ENCODE results near the gene ERC1.

ERC1 gene

GRCh38 chr12:1464925-1465324, 473.9 kb downstream of the ERC1 start:
- no peak for TF ChIP-seq PAX5 (IDR thresholded peaks at IDR 0.05; ENCODE audit: insufficient read depth, low read length, severe bottlenecking)
- TF ChIP-seq POU2F2 (IDR thresholded peaks at IDR 0.05; ENCODE audit: low read depth, low read length): no peak
- no peak for TF ChIP-seq TAF1 (IDR thresholded peaks at IDR 0.05; ENCODE audit: low read depth, low read length)
- TF ChIP-seq POLR2AphosphoS5 (IDR thresholded peaks at IDR 0.05; ENCODE audit: low read depth, low read length): no peak
- TF ChIP-seq SPI1 (IDR thresholded peaks at IDR 0.05; ENCODE audit: low read depth, low read length): no peak
- TF ChIP-seq POLR2A (IDR thresholded peaks at IDR 0.05; ENCODE audit: low read depth, low read length): no peak
- FAIRE-seq (no peak), DNase-seq (ENCODE audit: insufficient read length, low spot score) (no peak)

GRCh38 chr12:1465990-1466389, 475.0 kb downstream of the ERC1 start:
- TF ChIP-seq POLR2AphosphoS5 (IDR thresholded peaks at IDR 0.05; ENCODE audit: low read depth, low read length) (no peak), SPI1 (IDR thresholded peaks at IDR 0.05; ENCODE audit: low read depth, low read length) (no peak), PAX5 (IDR thresholded peaks at IDR 0.05; ENCODE audit: insufficient read depth, low read length, severe bottlenecking) (no peak)
- no peak for DNase-seq (ENCODE audit: insufficient read length, low spot score)
- no peak for FAIRE-seq

GRCh38 chr12:1466481-1467154, 475.6 kb downstream of the ERC1 start:
- DNase-seq (ENCODE audit: insufficient read length, low spot score) (no peak), FAIRE-seq (no peak)
- TF ChIP-seq POLR2AphosphoS5 (IDR thresholded peaks at IDR 0.05; ENCODE audit: low read depth, low read length) (no peak), POU2F2 (IDR thresholded peaks at IDR 0.05; ENCODE audit: low read depth, low read length) (no peak), SPI1 (IDR thresholded peaks at IDR 0.05; ENCODE audit: low read depth, low read length) (no peak), TAF1 (IDR thresholded peaks at IDR 0.05; ENCODE audit: low read depth, low read length) (no peak), POLR2A (IDR thresholded peaks at IDR 0.05; ENCODE audit: low read depth, low read length) (no peak), PAX5 (IDR thresholded peaks at IDR 0.05; ENCODE audit: insufficient read depth, low read length, severe bottlenecking) (no peak)

GRCh38 chr12:1467710-1468109, 476.7 kb downstream of the ERC1 start:
- FAIRE-seq (no peak), DNase-seq (ENCODE audit: insufficient read length, low spot score) (no peak)
- TF ChIP-seq POU2F2 (IDR thresholded peaks at IDR 0.05; ENCODE audit: low read depth, low read length) (no peak), PAX5 (IDR thresholded peaks at IDR 0.05; ENCODE audit: insufficient read depth, low read length, severe bottlenecking) (no peak), POLR2A (IDR thresholded peaks at IDR 0.05; ENCODE audit: low read depth, low read length) (no peak), TAF1 (IDR thresholded peaks at IDR 0.05; ENCODE audit: low read depth, low read length) (no peak), POLR2AphosphoS5 (IDR thresholded peaks at IDR 0.05; ENCODE audit: low read depth, low read length) (no peak), SPI1 (IDR thresholded peaks at IDR 0.05; ENCODE audit: low read depth, low read length) (no peak)

GRCh38 chr12:1469070-1469469, 478.0 kb downstream of the ERC1 start:
- no peak for FAIRE-seq
- no peak for DNase-seq (ENCODE audit: insufficient read length, low spot score)
- no peak for TF ChIP-seq SPI1 (IDR thresholded peaks at IDR 0.05; ENCODE audit: low read depth, low read length)
- no peak for TF ChIP-seq POU2F2 (IDR thresholded peaks at IDR 0.05; ENCODE audit: low read depth, low read length)
- no peak for TF ChIP-seq PAX5 (IDR thresholded peaks at IDR 0.05; ENCODE audit: insufficient read depth, low read length, severe bottlenecking)
- no peak for TF ChIP-seq POLR2A (IDR thresholded peaks at IDR 0.05; ENCODE audit: low read depth, low read length)
- TF ChIP-seq TAF1 (IDR thresholded peaks at IDR 0.05; ENCODE audit: low read depth, low read length): no peak
- TF ChIP-seq POLR2AphosphoS5 (IDR thresholded peaks at IDR 0.05; ENCODE audit: low read depth, low read length): no peak

- no peak for DNase-seq (ENCODE audit: insufficient read length, low spot score)
- TF ChIP-seq POU2F2 (IDR thresholded peaks at IDR 0.05; ENCODE audit: low read depth, low read length) (no peak), TAF1 (IDR thresholded peaks at IDR 0.05; ENCODE audit: low read depth, low read length) (no peak), PAX5 (IDR thresholded peaks at IDR 0.05; ENCODE audit: insufficient read depth, low read length, severe bottlenecking) (no peak), SPI1 (IDR thresholded peaks at IDR 0.05; ENCODE audit: low read depth, low read length) (no peak), POLR2A (IDR thresholded peaks at IDR 0.05; ENCODE audit: low read depth, low read length) (no peak), POLR2AphosphoS5 (IDR thresholded peaks at IDR 0.05; ENCODE audit: low read depth, low read length) (no peak)
- FAIRE-seq: no peak
Observed at GRCh38 chr12:1470051-1470450, 479.0 kb downstream of the ERC1 start.

GRCh38 chr12:1471224-1471623, 480.2 kb downstream of the ERC1 start:
- no peak for DNase-seq (ENCODE audit: insufficient read length, low spot score)
- TF ChIP-seq POLR2A (IDR thresholded peaks at IDR 0.05; ENCODE audit: low read depth, low read length) (no peak), POU2F2 (IDR thresholded peaks at IDR 0.05; ENCODE audit: low read depth, low read length) (no peak), SPI1 (IDR thresholded peaks at IDR 0.05; ENCODE audit: low read depth, low read length) (no peak), POLR2AphosphoS5 (IDR thresholded peaks at IDR 0.05; ENCODE audit: low read depth, low read length) (no peak), TAF1 (IDR thresholded peaks at IDR 0.05; ENCODE audit: low read depth, low read length) (no peak), PAX5 (IDR thresholded peaks at IDR 0.05; ENCODE audit: insufficient read depth, low read length, severe bottlenecking) (no peak)
- no peak for FAIRE-seq

GRCh38 chr12:1473418-1473817, 482.4 kb downstream of the ERC1 start:
- DNase-seq (ENCODE audit: insufficient read length, low spot score) (no peak), FAIRE-seq (no peak)
- TF ChIP-seq POU2F2 (IDR thresholded peaks at IDR 0.05; ENCODE audit: low read depth, low read length) (no peak), SPI1 (IDR thresholded peaks at IDR 0.05; ENCODE audit: low read depth, low read length) (no peak), POLR2AphosphoS5 (IDR thresholded peaks at IDR 0.05; ENCODE audit: low read depth, low read length) (no peak), PAX5 (IDR thresholded peaks at IDR 0.05; ENCODE audit: insufficient read depth, low read length, severe bottlenecking) (no peak), TAF1 (IDR thresholded peaks at IDR 0.05; ENCODE audit: low read depth, low read length) (no peak), POLR2A (IDR thresholded peaks at IDR 0.05; ENCODE audit: low read depth, low read length) (no peak)

- FAIRE-seq (no peak), DNase-seq (ENCODE audit: insufficient read length, low spot score) (no peak)
- TF ChIP-seq POU2F2 (IDR thresholded peaks at IDR 0.05; ENCODE audit: low read depth, low read length): no peak
- TF ChIP-seq POLR2AphosphoS5 (IDR thresholded peaks at IDR 0.05; ENCODE audit: low read depth, low read length): no peak
- TF ChIP-seq PAX5 (IDR thresholded peaks at IDR 0.05; ENCODE audit: insufficient read depth, low read length, severe bottlenecking): no peak
- TF ChIP-seq POLR2A (IDR thresholded peaks at IDR 0.05; ENCODE audit: low read depth, low read length): no peak
- no peak for TF ChIP-seq SPI1 (IDR thresholded peaks at IDR 0.05; ENCODE audit: low read depth, low read length)
- no peak for TF ChIP-seq TAF1 (IDR thresholded peaks at IDR 0.05; ENCODE audit: low read depth, low read length)
Observed at GRCh38 chr12:1474041-1474573, 483.1 kb downstream of the ERC1 start.
